ENCODE results near the gene BMERB1. TPM values are rescaled to one million over a fixed set of nuclear protein-coding genes. Genes with fewer than 3 reads are reported as not detected.
A peak's percentile ranks its signal among the peaks of the same experiment; 100 is the strongest.

BMERB1 gene
- polyA plus RNA-seq, 1 of the 3 experiments (the other 2 are of a cell fraction), result 33.9 TPM

- POLR2A ChIA-PET, result interaction anchor here (1.3 kb wide), 1 partner anchor 13 kb away, joined by 4 read pairs; no protein-coding TSS in a partner anchor
- Histone ChIP-seq H3K36me3 (replicated peaks in 1 of 2; ENCODE audit: control insufficient read depth in 1 of 2, insufficient read depth in 2 of 2, low read length in 1 of 2) (no peaks in the 10 kb centered on the region), H2AFZ (ENCODE audit: low read depth) (no peak overlapping the region), H3K27me3 (ENCODE audit: insufficient read depth) (no peaks in the 10 kb centered on the region), H3K79me2 (ENCODE audit: insufficient read depth) (peaks cover 8% of the 10 kb centered on the region; the same call in 1 of the 2 replicates), H3K27ac (ENCODE audit: low read depth in 2 of 2, low read length in 1 of 2) (no peak overlapping the region), H3K4me2 (no peak overlapping the region), H3K9ac (no peak overlapping the region), H3K9me2 (no peaks in the 10 kb centered on the region), H3K4me1 (ENCODE audit: control insufficient read depth in 1 of 2, insufficient read depth in 2 of 2, low read depth in 1 of 2, low read length in 1 of 2) (peaks cover 7 to 17% of the 10 kb centered on the region in 2 experiments; a peak in 2 of 4 replicates), H4K20me1 (ENCODE audit: insufficient read depth) (no peaks in the 10 kb centered on the region), H3K9me3 (no peaks in the 10 kb centered on the region), H3K4me3 (ENCODE audit: low read depth in 2 of 2, low read length in 1 of 2) (no peak overlapping the region), H3F3A (replicated peaks; ENCODE audit: insufficient read depth) (peaks cover 10% of the 10 kb centered on the region)
- no peak for DNase-seq
- no peak for TF ChIP-seq CHD2 (IDR thresholded peaks at IDR 0.05; ENCODE audit: low read length, partially characterized antibody)
- TF ChIP-seq, protein P1, sequence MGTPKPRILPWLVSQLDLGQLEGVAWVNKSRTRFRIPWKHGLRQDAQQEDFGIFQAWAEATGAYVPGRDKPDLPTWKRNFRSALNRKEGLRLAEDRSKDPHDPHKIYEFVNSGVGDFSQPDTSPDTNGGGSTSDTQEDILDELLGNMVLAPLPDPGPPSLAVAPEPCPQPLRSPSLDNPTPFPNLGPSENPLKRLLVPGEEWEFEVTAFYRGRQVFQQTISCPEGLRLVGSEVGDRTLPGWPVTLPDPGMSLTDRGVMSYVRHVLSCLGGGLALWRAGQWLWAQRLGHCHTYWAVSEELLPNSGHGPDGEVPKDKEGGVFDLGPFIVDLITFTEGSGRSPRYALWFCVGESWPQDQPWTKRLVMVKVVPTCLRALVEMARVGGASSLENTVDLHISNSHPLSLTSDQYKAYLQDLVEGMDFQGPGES (IDR thresholded peaks at IDR 0.05; ENCODE audit: low read depth, low read length), result no peak
- no peak for TF ChIP-seq YY1 (IDR thresholded peaks at IDR 0.05; ENCODE audit: low read depth)
- no peak for TF ChIP-seq TEAD4 (IDR thresholded peaks at IDR 0.05; ENCODE audit: borderline replicate concordance, insufficient read depth)
- 86% methylated on average over 4 of the region's 4 CpGs for WGBS (ENCODE audit: low lambda C conversion rate)
- CTCF ChIA-PET, result interaction anchor here (1.3 kb wide), 1 partner anchor 44 kb away, joined by 8 read pairs; no protein-coding TSS in a partner anchor
Measured at GRCh38 chr16:15506441-15506840, 72.1 kb downstream of the BMERB1 start.

DNA sequence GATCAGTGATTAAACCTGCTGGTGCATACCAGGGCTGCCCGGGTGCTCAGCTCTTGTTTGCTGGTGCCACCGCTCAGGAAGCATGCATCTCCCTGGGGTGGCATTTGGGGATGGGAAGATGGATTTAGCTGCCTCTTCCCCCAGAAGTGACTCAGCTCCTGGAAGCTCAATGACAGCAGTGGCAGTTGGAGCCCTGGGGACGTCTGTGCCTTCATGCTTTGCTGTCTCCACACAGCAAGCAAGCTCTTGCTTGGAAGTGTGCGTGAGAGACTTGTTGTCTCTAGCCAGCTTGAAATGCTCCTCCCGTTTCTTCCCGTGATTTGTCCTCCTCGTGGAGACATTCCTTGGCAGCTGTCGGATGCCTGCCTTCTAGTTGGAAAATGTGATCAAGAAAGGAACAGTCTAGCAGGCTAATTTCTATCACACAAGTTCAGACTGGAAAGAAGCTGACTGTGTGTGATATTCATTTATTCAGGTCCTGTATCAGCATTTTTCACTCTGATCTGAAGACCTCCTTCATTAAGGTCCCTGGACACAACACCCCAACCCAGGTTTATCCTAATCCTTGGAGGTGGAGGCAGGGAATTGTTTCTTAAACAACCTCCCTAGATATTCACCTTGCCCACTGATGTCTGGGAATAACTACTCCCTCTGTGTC is 73.0 kb downstream of the BMERB1 start:
- CTCF ChIA-PET, result interaction anchor here (1.3 kb wide), 1 partner anchor 43 kb away, joined by 8 read pairs; no protein-coding TSS in a partner anchor
- Histone ChIP-seq H3K9me2 (no peaks in the 10 kb centered on the region), H3K27me3 (ENCODE audit: insufficient read depth) (no peaks in the 10 kb centered on the region), H3K27ac (ENCODE audit: low read depth in 2 of 2, low read length in 1 of 2) (no peak overlapping the region), H3F3A (replicated peaks; ENCODE audit: insufficient read depth) (peaks cover 5% of the 10 kb centered on the region), H3K4me2 (0 out of 2 replicates have a peak overlapping the region, but pooled peaks have one; percentile 19), H3K4me1 (ENCODE audit: control insufficient read depth in 1 of 2, insufficient read depth in 2 of 2, low read depth in 1 of 2, low read length in 1 of 2) (peaks cover 7 to 16% of the 10 kb centered on the region in 2 experiments; a peak in 2 of 4 replicates), H2AFZ (ENCODE audit: low read depth) (no peak overlapping the region), H3K79me2 (ENCODE audit: insufficient read depth) (peaks cover 8% of the 10 kb centered on the region; the same call in 1 of the 2 replicates), H3K9ac (no peak overlapping the region), H4K20me1 (ENCODE audit: insufficient read depth) (no peaks in the 10 kb centered on the region), H3K4me3 (ENCODE audit: low read depth in 2 of 2, low read length in 1 of 2) (0 out of 4 replicates have a peak overlapping the region, but pooled peaks of 1 of the 2 experiments have one; percentile 19), H3K36me3 (replicated peaks in 1 of 2; ENCODE audit: control insufficient read depth in 1 of 2, insufficient read depth in 2 of 2, low read length in 1 of 2) (no peaks in the 10 kb centered on the region), H3K9me3 (no peaks in the 10 kb centered on the region)
- POLR2A ChIA-PET, result interaction anchor here (1.3 kb wide), 1 partner anchor 12 kb away, joined by 4 read pairs; no protein-coding TSS in a partner anchor
- 81% methylated on average over 8 of the region's 8 CpGs for WGBS (ENCODE audit: low lambda C conversion rate)
- TF ChIP-seq, protein P2, sequence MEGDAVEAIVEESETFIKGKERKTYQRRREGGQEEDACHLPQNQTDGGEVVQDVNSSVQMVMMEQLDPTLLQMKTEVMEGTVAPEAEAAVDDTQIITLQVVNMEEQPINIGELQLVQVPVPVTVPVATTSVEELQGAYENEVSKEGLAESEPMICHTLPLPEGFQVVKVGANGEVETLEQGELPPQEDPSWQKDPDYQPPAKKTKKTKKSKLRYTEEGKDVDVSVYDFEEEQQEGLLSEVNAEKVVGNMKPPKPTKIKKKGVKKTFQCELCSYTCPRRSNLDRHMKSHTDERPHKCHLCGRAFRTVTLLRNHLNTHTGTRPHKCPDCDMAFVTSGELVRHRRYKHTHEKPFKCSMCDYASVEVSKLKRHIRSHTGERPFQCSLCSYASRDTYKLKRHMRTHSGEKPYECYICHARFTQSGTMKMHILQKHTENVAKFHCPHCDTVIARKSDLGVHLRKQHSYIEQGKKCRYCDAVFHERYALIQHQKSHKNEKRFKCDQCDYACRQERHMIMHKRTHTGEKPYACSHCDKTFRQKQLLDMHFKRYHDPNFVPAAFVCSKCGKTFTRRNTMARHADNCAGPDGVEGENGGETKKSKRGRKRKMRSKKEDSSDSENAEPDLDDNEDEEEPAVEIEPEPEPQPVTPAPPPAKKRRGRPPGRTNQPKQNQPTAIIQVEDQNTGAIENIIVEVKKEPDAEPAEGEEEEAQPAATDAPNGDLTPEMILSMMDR (IDR thresholded peaks at IDR 0.05), result no peak
- TF ChIP-seq USF2 (IDR thresholded peaks at IDR 0.05; ENCODE audit: borderline replicate concordance, low read depth, low read length) (no peak), CHD2 (IDR thresholded peaks at IDR 0.05; ENCODE audit: low read length, partially characterized antibody) (no peak), NFIC (IDR thresholded peaks at IDR 0.05; ENCODE audit: borderline replicate concordance) (no peak)
- TF ChIP-seq, protein P3, sequence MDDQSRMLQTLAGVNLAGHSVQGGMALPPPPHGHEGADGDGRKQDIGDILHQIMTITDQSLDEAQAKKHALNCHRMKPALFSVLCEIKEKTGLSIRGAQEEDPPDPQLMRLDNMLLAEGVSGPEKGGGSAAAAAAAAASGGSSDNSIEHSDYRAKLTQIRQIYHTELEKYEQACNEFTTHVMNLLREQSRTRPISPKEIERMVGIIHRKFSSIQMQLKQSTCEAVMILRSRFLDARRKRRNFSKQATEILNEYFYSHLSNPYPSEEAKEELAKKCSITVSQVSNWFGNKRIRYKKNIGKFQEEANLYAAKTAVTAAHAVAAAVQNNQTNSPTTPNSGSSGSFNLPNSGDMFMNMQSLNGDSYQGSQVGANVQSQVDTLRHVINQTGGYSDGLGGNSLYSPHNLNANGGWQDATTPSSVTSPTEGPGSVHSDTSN (IDR thresholded peaks at IDR 0.05), result 0 out of 2 replicates have a peak, but pooled peaks have one; percentile 4
- no peak for DNase-seq
